NCI-H2196 treated with DMSO at 0.1 percent for 48 hours (cell line): ENCODE results near the gene IRX3.

ENCODE experiments used
- DNase-seq: peaks from one replicate; lab custom pipeline; 2025; ENCODE audit not compliant: unreplicated experiment; lab: John Stamatoyannopoulos, UW

IRX3 gene

GRCh38 chr16:54239456-54239855, 47.1 kb downstream of the IRX3 start:
- DNase-seq, result no peak

GRCh38 chr16:54236773-54237172, 49.8 kb downstream of the IRX3 start:
- no peak for DNase-seq

- DNase-seq, result no peak
These were observed 53.0 kb downstream of the IRX3 start for GRCh38 chr16:54233615-54234014.
